ENCODE measurements around the gene PARD3. TPM values are rescaled to one million over a fixed set of nuclear protein-coding genes. Genes with fewer than 3 reads are reported as not detected.

Gene PARD3
- polyA plus RNA-seq, 3 donors from 2014 or later: 0.72 TPM; not detected in 2

DNA sequence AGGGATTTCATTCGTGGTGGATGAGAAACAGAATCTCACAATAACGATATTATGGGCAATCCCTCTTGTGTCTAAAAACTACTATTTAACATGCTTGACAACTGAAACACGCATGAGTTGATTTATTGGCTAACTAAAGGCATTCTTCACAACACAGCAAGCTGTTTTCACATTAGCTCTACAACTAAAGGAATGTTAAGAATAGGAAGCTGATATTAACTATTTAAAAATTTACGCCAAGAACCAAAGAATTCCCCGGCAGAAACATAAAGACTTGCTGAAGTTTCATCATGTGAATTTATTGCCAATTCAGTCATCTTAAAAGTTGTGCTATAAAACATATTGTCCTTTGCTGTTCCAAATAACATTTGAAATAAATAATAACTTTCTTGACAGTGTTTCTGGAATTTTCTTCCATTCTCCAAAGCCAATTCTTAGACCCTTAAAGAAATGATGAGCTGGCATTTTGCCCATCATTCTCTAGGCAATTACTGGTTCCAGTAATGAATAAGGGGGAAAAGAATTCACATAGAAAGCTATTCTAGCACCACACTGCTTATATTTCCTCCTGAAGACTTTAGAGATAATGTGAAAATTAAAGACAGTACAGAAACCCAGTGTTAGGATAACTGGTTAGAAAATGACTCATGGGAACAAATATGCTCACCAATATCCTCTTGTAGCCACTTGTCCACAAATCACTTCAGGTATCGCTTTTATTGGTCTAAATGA is 233.1 kb downstream of the PARD3 start:
- no peaks in the 10 kb centered on the region for H3K9me3 Mint-ChIP-seq
- peaks cover 0 to 4% (median 0%) of the 10 kb centered on the region in 3 donors for H3K27me3 Mint-ChIP-seq (ENCODE audit: low read depth in 3 of 3)
- no peaks in the 10 kb centered on the region for H3K4me1 Mint-ChIP-seq
- no peaks in the 10 kb centered on the region for H3K36me3 Mint-ChIP-seq
- H3K4me3 Mint-ChIP-seq: no peak overlapping the region
- H3K27ac Mint-ChIP-seq: no peak overlapping the region
- DNase-seq: no peak

GRCh38 chr10:34580643-34581042 is 234.5 kb downstream of the PARD3 start:
- Mint-ChIP-seq H3K27ac (no peak overlapping the region), H3K27me3 (ENCODE audit: low read depth in 3 of 3) (no peaks in the 10 kb centered on the region), H3K4me1 (no peaks in the 10 kb centered on the region), H3K36me3 (no peaks in the 10 kb centered on the region), H3K4me3 (no peak overlapping the region), H3K9me3 (no peaks in the 10 kb centered on the region)
- no peak for DNase-seq

GRCh38 chr10:34580214-34580613 is 234.9 kb downstream of the PARD3 start:
- Mint-ChIP-seq H3K4me1 (no peaks in the 10 kb centered on the region), H3K27ac (no peak overlapping the region), H3K27me3 (ENCODE audit: low read depth in 3 of 3) (peaks cover 0 to 2% (median 0%) of the 10 kb centered on the region in 3 donors), H3K9me3 (no peaks in the 10 kb centered on the region), H3K36me3 (no peaks in the 10 kb centered on the region), H3K4me3 (no peak overlapping the region)
- DNase-seq: no peak

- Mint-ChIP-seq H3K4me1 (no peaks in the 10 kb centered on the region), H3K4me3 (no peak overlapping the region)
These were observed 236.6 kb downstream of the PARD3 start for GRCh38 chr10:34578468-34578867.

DNA sequence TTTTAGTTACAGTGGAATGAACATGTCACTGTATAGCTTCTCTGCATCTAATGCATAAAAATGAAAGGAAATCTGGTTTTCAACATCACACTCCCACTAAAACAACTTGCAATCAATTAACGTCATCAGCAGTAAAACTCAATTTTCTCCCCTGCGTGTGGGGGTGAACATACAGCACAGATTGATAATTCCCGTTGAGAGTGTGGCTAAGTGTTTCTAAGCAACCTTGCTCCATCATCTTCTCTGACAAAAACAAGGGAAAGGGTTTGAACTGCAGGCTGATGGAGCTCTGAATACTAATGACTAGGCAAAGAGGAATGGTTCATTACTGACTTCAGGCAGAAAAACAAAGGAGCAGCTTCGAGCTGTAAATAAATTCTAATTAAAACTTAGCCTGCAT is 238.3 kb downstream of the PARD3 start:
- H3K9me3 Mint-ChIP-seq: no peaks in the 10 kb centered on the region
- no peak overlapping the region for H3K4me3 Mint-ChIP-seq
- DNase-seq: no peak
- no peaks in the 10 kb centered on the region for H3K4me1 Mint-ChIP-seq
- H3K27ac Mint-ChIP-seq: no peak overlapping the region
- peaks cover 0 to 2% (median 2%) of the 10 kb centered on the region in 3 donors for H3K27me3 Mint-ChIP-seq (ENCODE audit: low read depth in 3 of 3)
- H3K36me3 Mint-ChIP-seq: no peaks in the 10 kb centered on the region

More at GRCh38 chr10:34578468-34578867, 236.6 kb downstream of the PARD3 start:
- Mint-ChIP-seq H3K27ac (no peak overlapping the region), H3K36me3 (no peaks in the 10 kb centered on the region), H3K9me3 (no peaks in the 10 kb centered on the region), H3K27me3 (ENCODE audit: low read depth in 3 of 3) (peaks cover 0 to 2% (median 0%) of the 10 kb centered on the region in 3 donors)
- no peak for DNase-seq

DNA sequence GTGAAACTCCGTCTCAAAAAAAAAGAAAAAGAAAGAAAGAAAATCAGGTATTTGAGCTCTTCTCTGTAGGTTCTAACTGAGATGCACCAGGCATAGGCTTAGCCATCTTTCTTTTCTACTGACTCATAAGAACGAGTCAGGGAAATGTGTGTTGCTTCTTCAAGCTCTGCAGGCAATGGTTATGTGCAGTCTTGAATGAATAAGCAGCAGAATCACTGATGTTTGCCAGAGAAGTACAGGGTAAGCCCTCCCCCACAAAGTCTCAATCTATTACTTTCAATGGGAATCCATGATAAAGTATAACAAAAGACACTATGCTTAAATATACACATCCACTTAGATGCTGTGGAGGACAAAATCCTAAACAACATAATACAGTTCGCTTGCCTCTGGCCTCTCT is 239.2 kb downstream of the PARD3 start:
- H3K36me3 Mint-ChIP-seq: no peaks in the 10 kb centered on the region
- no peaks in the 10 kb centered on the region for H3K9me3 Mint-ChIP-seq
- no peak overlapping the region for H3K4me3 Mint-ChIP-seq
- no peak for DNase-seq
- no peak overlapping the region for H3K27ac Mint-ChIP-seq
- H3K4me1 Mint-ChIP-seq: no peaks in the 10 kb centered on the region
- peaks cover 0 to 2% (median 2%) of the 10 kb centered on the region in 3 donors for H3K27me3 Mint-ChIP-seq (ENCODE audit: low read depth in 3 of 3)

DNA sequence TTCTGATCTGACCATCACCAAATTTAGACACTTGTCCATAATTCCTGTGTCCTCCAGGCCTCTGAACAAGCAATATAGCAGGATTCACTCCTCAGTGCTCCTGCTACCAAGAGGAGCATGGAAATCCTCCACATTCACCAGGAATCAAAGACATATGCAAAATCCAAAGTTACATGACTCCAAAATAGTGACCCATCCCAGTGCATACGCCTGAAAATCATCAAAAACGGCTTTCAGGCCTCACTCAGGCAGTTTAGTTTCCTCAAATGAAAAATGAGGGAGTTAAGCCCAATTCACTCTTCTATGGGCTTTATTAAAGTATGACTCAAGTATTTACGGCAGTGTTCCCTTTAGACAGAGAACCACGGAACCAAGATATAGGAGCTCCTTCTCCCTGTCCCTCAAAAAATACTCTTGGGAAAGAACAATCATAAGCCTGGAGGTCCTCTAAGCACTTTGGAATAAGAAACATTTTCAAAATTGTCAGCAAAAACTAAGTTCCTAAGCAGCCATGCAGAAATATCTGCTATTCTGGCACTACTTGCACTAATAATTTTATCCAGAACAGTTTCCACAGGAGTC is 240.7 kb downstream of the PARD3 start:
- Mint-ChIP-seq H3K9me3 (no peaks in the 10 kb centered on the region), H3K27me3 (ENCODE audit: low read depth in 3 of 3) (peaks cover 0 to 4% (median 2%) of the 10 kb centered on the region in 3 donors), H3K27ac (no peak overlapping the region), H3K36me3 (no peaks in the 10 kb centered on the region), H3K4me3 (no peak overlapping the region), H3K4me1 (no peaks in the 10 kb centered on the region)
- DNase-seq: no peak

DNA sequence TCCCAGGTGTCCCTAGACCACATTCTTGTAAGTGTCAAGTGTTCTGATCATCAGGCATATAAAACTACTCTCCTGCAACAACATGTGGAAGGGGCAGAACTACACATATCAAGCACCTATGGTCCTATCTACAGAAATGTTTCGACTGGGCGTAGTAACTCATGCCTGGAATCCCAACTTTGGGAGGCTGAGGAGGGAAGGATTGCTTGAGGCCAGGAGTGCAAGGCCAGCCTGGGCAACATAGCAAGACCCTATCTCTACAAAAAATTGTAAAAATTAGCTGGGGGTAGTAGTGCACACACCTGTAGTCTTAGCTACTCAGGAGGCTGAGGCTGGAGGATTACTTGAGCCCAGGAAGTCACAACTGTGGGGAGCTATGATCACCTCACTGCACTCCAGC is 244.2 kb downstream of the PARD3 start:
- Mint-ChIP-seq H3K27ac (no peak overlapping the region), H3K4me3 (no peak overlapping the region), H3K27me3 (ENCODE audit: low read depth in 3 of 3) (peaks cover 0 to 7% (median 2%) of the 10 kb centered on the region in 3 donors), H3K9me3 (no peaks in the 10 kb centered on the region), H3K36me3 (no peaks in the 10 kb centered on the region), H3K4me1 (no peaks in the 10 kb centered on the region)
- no peak for DNase-seq

- Mint-ChIP-seq H3K9me3 (no peaks in the 10 kb centered on the region), H3K27me3 (ENCODE audit: low read depth in 3 of 3) (peaks cover under 1 to 9% (median 4%) of the 10 kb centered on the region in 3 donors), H3K36me3 (no peaks in the 10 kb centered on the region), H3K27ac (no peak overlapping the region), H3K4me3 (no peak overlapping the region), H3K4me1 (no peaks in the 10 kb centered on the region)
- no peak for DNase-seq
These were observed 247.3 kb downstream of the PARD3 start for GRCh38 chr10:34567659-34568253.

DNA sequence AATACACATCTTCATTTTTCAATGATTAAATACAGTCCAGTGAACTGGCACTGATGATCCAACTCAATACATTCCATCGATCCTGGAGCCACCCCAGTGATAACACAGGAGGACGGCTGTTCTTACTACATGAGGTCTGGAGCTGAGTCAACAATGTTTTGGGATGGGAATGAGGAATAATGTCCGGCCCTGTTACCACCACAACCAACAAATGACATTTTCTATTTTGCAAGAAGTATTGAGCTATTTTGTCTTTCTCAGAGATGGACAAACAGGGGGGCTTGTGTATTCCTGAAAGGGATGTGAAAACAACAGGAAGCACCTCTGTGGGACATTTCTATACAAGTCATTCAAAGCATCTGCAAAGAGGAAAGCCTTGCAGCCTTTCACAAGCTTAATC is 249.2 kb downstream of the PARD3 start:
- DNase-seq: no peak
- no peak overlapping the region for H3K4me3 Mint-ChIP-seq

GRCh38 chr10:34558093-34558583 is 257.0 kb downstream of the PARD3 start:
- Mint-ChIP-seq H3K4me1 (no peaks in the 10 kb centered on the region), H3K27me3 (ENCODE audit: low read depth in 3 of 3) (peaks cover 0 to 4% (median 2%) of the 10 kb centered on the region in 3 donors), H3K4me3 (no peak overlapping the region), H3K9me3 (no peaks in the 10 kb centered on the region), H3K36me3 (no peaks in the 10 kb centered on the region), H3K27ac (no peak overlapping the region)
- DNase-seq: no peak

More for the DNA sequence above, 249.2 kb downstream of the PARD3 start:
- no peaks in the 10 kb centered on the region for H3K4me1 Mint-ChIP-seq
- H3K27me3 Mint-ChIP-seq (ENCODE audit: low read depth in 3 of 3): peaks cover 2 to 10% (median 4%) of the 10 kb centered on the region in 3 donors
- no peaks in the 10 kb centered on the region for H3K36me3 Mint-ChIP-seq
- H3K27ac Mint-ChIP-seq: no peak overlapping the region
- no peaks in the 10 kb centered on the region for H3K9me3 Mint-ChIP-seq

- Mint-ChIP-seq H3K4me1 (no peaks in the 10 kb centered on the region), H3K36me3 (no peaks in the 10 kb centered on the region), H3K27ac (no peak overlapping the region)
These were observed 257.9 kb downstream of the PARD3 start for GRCh38 chr10:34557173-34557572.

DNA sequence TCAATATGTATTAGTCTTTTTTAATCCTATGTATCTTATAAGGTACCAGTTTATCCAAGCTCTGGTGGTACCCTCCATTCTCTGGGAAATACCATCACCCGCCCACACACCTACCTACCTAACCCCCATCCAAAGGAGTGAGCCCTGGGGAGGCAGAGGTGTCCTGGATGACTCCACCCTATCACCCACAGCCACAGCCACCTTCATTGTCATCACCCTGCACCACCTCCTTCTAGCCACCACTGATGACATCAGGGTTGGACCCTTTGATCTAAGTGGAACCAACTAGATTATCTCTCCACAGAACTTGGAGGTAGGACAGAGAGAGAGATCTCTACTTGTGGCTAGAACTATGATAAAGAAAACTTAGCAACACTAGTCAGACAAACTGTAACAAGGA is 259.4 kb downstream of the PARD3 start:
- H3K4me3 Mint-ChIP-seq: no peak overlapping the region
- peaks cover 0 to 6% (median 0%) of the 10 kb centered on the region in 3 donors for H3K27me3 Mint-ChIP-seq (ENCODE audit: low read depth in 3 of 3)
- no peaks in the 10 kb centered on the region for H3K9me3 Mint-ChIP-seq
- DNase-seq: peak in 2 of 3 donors; percentile 12 to 15
- H3K4me1 Mint-ChIP-seq: no peaks in the 10 kb centered on the region
- H3K36me3 Mint-ChIP-seq: no peaks in the 10 kb centered on the region
- H3K27ac Mint-ChIP-seq: no peak overlapping the region

More at GRCh38 chr10:34557173-34557572, 257.9 kb downstream of the PARD3 start:
- no peaks in the 10 kb centered on the region for H3K27me3 Mint-ChIP-seq (ENCODE audit: low read depth in 3 of 3)
- no peaks in the 10 kb centered on the region for H3K9me3 Mint-ChIP-seq
- no peak for DNase-seq
- no peak overlapping the region for H3K4me3 Mint-ChIP-seq

- Mint-ChIP-seq H3K27me3 (ENCODE audit: low read depth in 3 of 3) (peaks cover 0 to 6% (median 0%) of the 10 kb centered on the region in 3 donors), H3K27ac (no peak overlapping the region), H3K4me3 (no peak overlapping the region), H3K4me1 (no peaks in the 10 kb centered on the region), H3K9me3 (no peaks in the 10 kb centered on the region), H3K36me3 (no peaks in the 10 kb centered on the region)
- no peak for DNase-seq
These were observed 261.3 kb downstream of the PARD3 start for GRCh38 chr10:34553747-34554146.
